HG03469 (cell line): ENCODE data around the gene PGP.

Experiments
- ATAC-seq: cut with Tn5 transposase; IDR thresholded peaks from one replicate; pipeline ENCODE4 v1.9.1; 2021; ENCODE audit warnings: mild to moderate bottlenecking, moderate library complexity, moderate number of reproducible peaks; ENCODE audit not compliant: unreplicated experiment

The PGP gene

GRCh38 chr16:2200313-2200712 lies 14.3 kb downstream of the PGP start:
- no peak for ATAC-seq

GRCh38 chr16:2199621-2200139 lies 15.0 kb downstream of the PGP start:
- ATAC-seq, result no peak

GRCh38 chr16:2199095-2199494 lies 15.5 kb downstream of the PGP start:
- no peak for ATAC-seq

GRCh38 chr16:2198283-2198682 lies 16.4 kb downstream of the PGP start:
- no peak for ATAC-seq

GRCh38 chr16:2197765-2198164 lies 16.9 kb downstream of the PGP start:
- no peak for ATAC-seq

GRCh38 chr16:2196981-2197511 lies 17.6 kb downstream of the PGP start:
- ATAC-seq, result no peak

GRCh38 chr16:2196162-2196980 lies 18.3 kb downstream of the PGP start, which contains the start of gene CASKIN1:
Gene CASKIN1, minus strand, starts transcription at chr16:2196605. Its CDS starts 173 bp downstream, at chr16:2196432.
- ATAC-seq, result no peak

GRCh38 chr16:2195322-2196161 lies 19.1 kb downstream of the PGP start:
- ATAC-seq, result no peak

GRCh38 chr16:2194852-2195321 lies 19.8 kb downstream of the PGP start:
- ATAC-seq, result no peak

- ATAC-seq, result no peak
Measured at GRCh38 chr16:2194166-2194834, 20.3 kb downstream of the PGP start.

GRCh38 chr16:2191446-2191706 lies 23.3 kb downstream of the PGP start:
- no peak for ATAC-seq

- no peak for ATAC-seq
Measured at GRCh38 chr16:2190659-2191445, 23.8 kb downstream of the PGP start.

- no peak for ATAC-seq
Measured at GRCh38 chr16:2190002-2190658, 24.5 kb downstream of the PGP start.

GRCh38 chr16:2189252-2189893 lies 25.3 kb downstream of the PGP start:
- no peak for ATAC-seq

GRCh38 chr16:2188395-2188794 lies 26.2 kb downstream of the PGP start:
- ATAC-seq, result no peak

- ATAC-seq, result no peak
Measured at GRCh38 chr16:2187212-2187611, 27.4 kb downstream of the PGP start.

- no peak for ATAC-seq
Measured at GRCh38 chr16:2186505-2186904, 28.1 kb downstream of the PGP start.

- no peak for ATAC-seq
Measured at GRCh38 chr16:2186064-2186463, 28.6 kb downstream of the PGP start.

- ATAC-seq, result no peak
Measured at GRCh38 chr16:2184962-2185361, 29.7 kb downstream of the PGP start.
